ENCODE data around the gene SLC25A4. TPM values are rescaled to one million over a fixed set of nuclear protein-coding genes. Genes with fewer than 3 reads are reported as not detected.

SLC25A4 gene
- total and polyA plus RNA-seq, 2 of the 13 experiments (the other 11 are each of a cell fraction or from before 2014, with no cell fraction given), result 30.3 to 42.1 TPM

DNA sequence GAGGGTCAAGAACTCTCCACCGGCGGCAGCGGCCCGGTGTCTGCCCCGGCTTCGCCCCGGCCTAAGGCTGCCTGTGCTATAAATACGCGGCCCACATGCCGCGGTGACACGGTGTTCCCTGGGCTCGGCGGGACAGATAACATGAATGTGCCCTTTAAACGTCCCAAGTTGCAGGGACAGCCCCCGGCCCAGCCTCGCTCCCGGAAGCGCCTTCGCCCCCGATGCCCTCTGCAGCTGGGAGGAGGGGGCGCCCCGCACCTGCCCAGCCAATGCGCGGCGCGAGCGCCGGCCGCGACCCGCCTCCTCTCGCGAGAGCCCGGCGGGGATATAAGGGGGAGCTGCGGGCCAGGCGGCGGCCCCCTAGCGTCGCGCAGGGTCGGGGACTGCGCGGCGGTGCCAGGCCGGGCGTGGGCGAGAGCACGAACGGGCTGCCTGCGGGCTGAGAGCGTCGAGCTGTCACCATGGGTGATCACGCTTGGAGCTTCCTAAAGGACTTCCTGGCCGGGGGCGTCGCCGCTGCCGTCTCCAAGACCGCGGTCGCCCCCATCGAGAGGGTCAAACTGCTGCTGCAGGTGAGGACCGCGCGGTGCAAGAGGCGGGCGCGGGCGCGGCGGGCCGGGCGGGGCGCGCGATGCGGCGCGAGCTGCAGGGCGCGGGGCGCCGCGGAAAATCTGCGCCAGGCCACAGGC, at the start of gene SLC25A4 (continued):
- TF ChIP-seq, protein P1, sequence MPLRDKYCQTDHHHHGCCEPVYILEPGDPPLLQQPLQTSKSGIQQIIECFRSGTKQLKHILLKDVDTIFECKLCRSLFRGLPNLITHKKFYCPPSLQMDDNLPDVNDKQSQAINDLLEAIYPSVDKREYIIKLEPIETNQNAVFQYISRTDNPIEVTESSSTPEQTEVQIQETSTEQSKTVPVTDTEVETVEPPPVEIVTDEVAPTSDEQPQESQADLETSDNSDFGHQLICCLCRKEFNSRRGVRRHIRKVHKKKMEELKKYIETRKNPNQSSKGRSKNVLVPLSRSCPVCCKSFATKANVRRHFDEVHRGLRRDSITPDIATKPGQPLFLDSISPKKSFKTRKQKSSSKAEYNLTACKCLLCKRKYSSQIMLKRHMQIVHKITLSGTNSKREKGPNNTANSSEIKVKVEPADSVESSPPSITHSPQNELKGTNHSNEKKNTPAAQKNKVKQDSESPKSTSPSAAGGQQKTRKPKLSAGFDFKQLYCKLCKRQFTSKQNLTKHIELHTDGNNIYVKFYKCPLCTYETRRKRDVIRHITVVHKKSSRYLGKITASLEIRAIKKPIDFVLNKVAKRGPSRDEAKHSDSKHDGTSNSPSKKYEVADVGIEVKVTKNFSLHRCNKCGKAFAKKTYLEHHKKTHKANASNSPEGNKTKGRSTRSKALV (CRISPR knock-in tag; IDR thresholded peaks at IDR 0.05), result peak; percentile 78; the same call in 1 of the 2 replicates
- TF ChIP-seq SNAI1 (CRISPR knock-in tag; IDR thresholded peaks at IDR 0.05; ENCODE audit: borderline replicate concordance) (no peak), ZNF607 (CRISPR knock-in tag; IDR thresholded peaks at IDR 0.05; ENCODE audit: borderline replicate concordance) (peak; percentile 34), PHF20 (CRISPR knock-in tag; IDR thresholded peaks at IDR 0.05) (peak; percentile 80), ZSCAN21 (CRISPR knock-in tag; IDR thresholded peaks at IDR 0.05; ENCODE audit: borderline replicate concordance) (no peak; the same call in 1 of the 2 replicates), IKZF4 (CRISPR knock-in tag; IDR thresholded peaks at IDR 0.05; ENCODE audit: borderline replicate concordance, low read depth, not compliant biosample characterization) (no peak), ZMYM2 (CRISPR knock-in tag; IDR thresholded peaks at IDR 0.05) (0 out of 2 replicates have a peak, but pooled peaks have one; percentile 29), ZNF275 (CRISPR knock-in tag; IDR thresholded peaks at IDR 0.05; ENCODE audit: borderline replicate concordance) (no peak), ZNF749 (CRISPR knock-in tag; IDR thresholded peaks at IDR 0.05; ENCODE audit: borderline replicate concordance) (no peak; the same call in 1 of the 2 replicates), NR0B2 (CRISPR knock-in tag; IDR thresholded peaks at IDR 0.05) (no peak), ZNF713 (CRISPR knock-in tag; IDR thresholded peaks at IDR 0.05) (no peak), ZMYM4 (CRISPR knock-in tag; IDR thresholded peaks at IDR 0.05) (peak; percentile 100), HMG20A (CRISPR knock-in tag; IDR thresholded peaks at IDR 0.05; ENCODE audit: borderline replicate concordance) (0 out of 2 replicates have a peak, but pooled peaks have one; percentile 14), TARDBP (CRISPR knock-in tag; IDR thresholded peaks at IDR 0.05) (no peak; the same call in 1 of the 2 replicates), MAFF (IDR thresholded peaks at IDR 0.05; ENCODE audit: low read depth, low read length) (no peak; the same call in 1 of the 2 replicates), MXD4 (CRISPR knock-in tag; IDR thresholded peaks at IDR 0.05) (peak; percentile 76), ZNF12 (CRISPR knock-in tag; IDR thresholded peaks at IDR 0.05) (0 out of 2 replicates have a peak, but pooled peaks have one; percentile 29), ZNF546 (CRISPR knock-in tag; conservative IDR thresholded peaks at IDR 0.05) (peak; percentile 75; the same call in 1 of the 2 replicates), PRPF4 (IDR thresholded peaks at IDR 0.05; ENCODE audit: low read depth, low read length, poor library complexity, severe bottlenecking) (no peak), MAFK (conservative IDR thresholded peaks at IDR 0.05 in 1 of 2, IDR thresholded peaks at IDR 0.05 in 1 of 2; ENCODE audit: low read length in 2 of 2) (no peak), ZFY (CRISPR knock-in tag; IDR thresholded peaks at IDR 0.05) (peak; percentile 96), ZNF589 (CRISPR knock-in tag; conservative IDR thresholded peaks at IDR 0.05) (no peak), ISL2 (CRISPR knock-in tag; IDR thresholded peaks at IDR 0.05) (peak; percentile 81), ZSCAN25 (CRISPR knock-in tag; IDR thresholded peaks at IDR 0.05) (no peak), SAP130 (CRISPR knock-in tag; IDR thresholded peaks at IDR 0.05; ENCODE audit: low read depth) (peak; percentile 86), SP5 (CRISPR knock-in tag; IDR thresholded peaks at IDR 0.05; ENCODE audit: borderline replicate concordance, low read depth) (peak; percentile 57; the same call in 1 of the 2 replicates)
